HFFc6 (cell line): ENCODE measurements around the gene TAF4. TPM values are rescaled to one million over a fixed set of nuclear protein-coding genes. Genes with fewer than 3 reads are reported as not detected.

ENCODE experiments used
- DNase-seq: peaks from one replicate; pipeline ENCODE4 v3.0.0-alpha.2; 2018
- H3K27ac Mint-ChIP-seq: 2 replicates; pipeline ENCODE4 v1.8.0; 2020; ENCODE audit warnings: mild to moderate bottlenecking, mixed read lengths
- H3K27me3 Mint-ChIP-seq: 2 replicates; pipeline ENCODE4 v1.8.0; 2021; ENCODE audit warnings: mild to moderate bottlenecking, moderate library complexity, mixed read lengths; ENCODE audit not compliant: insufficient read depth
- H3K36me3 Mint-ChIP-seq: 2 replicates; pipeline ENCODE4 v1.8.0; 2021; ENCODE audit warnings: low read depth, mixed read lengths
- H3K4me1 Mint-ChIP-seq: 2 replicates; pipeline ENCODE4 v1.8.0; 2020; ENCODE audit warnings: low read depth, mixed read lengths
- H3K4me3 Mint-ChIP-seq: 2 replicates; pipeline ENCODE4 v1.8.0; 2020; ENCODE audit warnings: mild to moderate bottlenecking, moderate library complexity, mixed read lengths
- H3K9me3 Mint-ChIP-seq: 2 replicates; pipeline ENCODE4 v1.8.0; 2020; ENCODE audit warnings: mild to moderate bottlenecking, mixed read lengths
- total RNA-seq, 6 experiments: library from RNA; stranded (reverse); fragmentation: NEBNext Ultra II Directional; extraction: Animal tissue kit (Norgen Biotek cat#: 25700); gene quantifications; 2 replicates in 1 of 6; 3 replicates in 5 of 6; pipeline ENCODE4 v1.2.3, GENCODE V29; 2021
- TF ChIP-seq, protein P1 (sequence below): fragments of 200-600 bp; sonication (generic); IDR thresholded peaks from 2 replicates; pipeline ENCODE4 v1.5.0; 2021; ENCODE audit warnings: antibody characterized with exemption, mild to moderate bottlenecking

TAF4 gene
- total RNA-seq, 6 experiments from 2014 or later, result 9.4 to 11.7 (median 9.9) TPM

DNA sequence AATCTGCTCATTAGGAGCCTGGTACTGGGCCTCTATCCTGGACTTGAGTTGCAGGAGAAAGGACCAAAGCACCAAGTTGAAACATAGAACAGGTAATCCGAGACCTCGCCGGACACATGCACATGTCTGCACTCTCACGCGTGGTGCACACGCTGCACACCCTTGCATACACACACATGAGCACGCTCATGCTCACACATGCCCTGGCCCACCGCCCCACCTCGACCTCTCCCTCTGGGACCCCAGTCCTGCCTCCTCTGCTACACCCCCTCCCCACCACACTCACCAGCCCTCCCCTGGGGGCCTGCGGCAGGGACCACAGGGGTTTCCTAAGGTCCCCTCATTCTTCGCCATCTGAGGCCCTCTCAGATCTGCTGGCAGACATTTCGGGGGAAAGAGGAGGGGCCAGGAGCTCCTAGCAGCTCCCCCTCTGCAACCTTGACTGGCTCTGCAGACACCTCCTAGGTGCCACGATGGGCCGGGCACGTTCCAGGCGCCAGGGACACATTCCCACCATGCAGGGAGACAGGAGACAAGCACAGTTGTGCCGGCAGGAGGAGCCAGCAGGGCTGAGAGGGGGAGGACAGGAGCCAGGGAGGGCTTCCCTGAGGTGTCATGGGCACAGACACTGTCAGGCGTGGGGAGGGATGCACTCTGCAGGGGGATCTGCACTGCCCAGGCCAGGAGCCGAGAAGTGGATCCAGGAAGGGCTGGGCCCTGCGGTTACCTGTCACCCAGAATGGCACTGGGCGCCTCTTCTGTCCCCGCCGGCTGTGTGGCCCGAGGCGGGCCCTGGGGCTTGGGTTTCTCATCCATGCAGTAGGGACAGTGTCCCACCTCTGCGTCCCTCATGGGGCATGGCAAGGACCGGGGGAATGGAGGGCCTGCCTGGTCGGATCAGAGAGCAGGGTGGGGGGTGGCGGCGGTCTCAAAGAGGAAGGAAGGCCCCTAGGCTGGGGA is 31.0 kb upstream of the TAF4 start:
- TF ChIP-seq, protein P1, sequence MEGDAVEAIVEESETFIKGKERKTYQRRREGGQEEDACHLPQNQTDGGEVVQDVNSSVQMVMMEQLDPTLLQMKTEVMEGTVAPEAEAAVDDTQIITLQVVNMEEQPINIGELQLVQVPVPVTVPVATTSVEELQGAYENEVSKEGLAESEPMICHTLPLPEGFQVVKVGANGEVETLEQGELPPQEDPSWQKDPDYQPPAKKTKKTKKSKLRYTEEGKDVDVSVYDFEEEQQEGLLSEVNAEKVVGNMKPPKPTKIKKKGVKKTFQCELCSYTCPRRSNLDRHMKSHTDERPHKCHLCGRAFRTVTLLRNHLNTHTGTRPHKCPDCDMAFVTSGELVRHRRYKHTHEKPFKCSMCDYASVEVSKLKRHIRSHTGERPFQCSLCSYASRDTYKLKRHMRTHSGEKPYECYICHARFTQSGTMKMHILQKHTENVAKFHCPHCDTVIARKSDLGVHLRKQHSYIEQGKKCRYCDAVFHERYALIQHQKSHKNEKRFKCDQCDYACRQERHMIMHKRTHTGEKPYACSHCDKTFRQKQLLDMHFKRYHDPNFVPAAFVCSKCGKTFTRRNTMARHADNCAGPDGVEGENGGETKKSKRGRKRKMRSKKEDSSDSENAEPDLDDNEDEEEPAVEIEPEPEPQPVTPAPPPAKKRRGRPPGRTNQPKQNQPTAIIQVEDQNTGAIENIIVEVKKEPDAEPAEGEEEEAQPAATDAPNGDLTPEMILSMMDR, result no peak
- no peak overlapping the region for H3K4me3 Mint-ChIP-seq
- H3K27ac Mint-ChIP-seq, result no peak overlapping the region
- no peak for DNase-seq
- peaks cover 18% of the 10 kb centered on the region for H3K36me3 Mint-ChIP-seq
- no peaks in the 10 kb centered on the region for H3K4me1 Mint-ChIP-seq
- peaks cover 10% of the 10 kb centered on the region for H3K27me3 Mint-ChIP-seq
- H3K9me3 Mint-ChIP-seq, result peaks cover 24% of the 10 kb centered on the region

DNA sequence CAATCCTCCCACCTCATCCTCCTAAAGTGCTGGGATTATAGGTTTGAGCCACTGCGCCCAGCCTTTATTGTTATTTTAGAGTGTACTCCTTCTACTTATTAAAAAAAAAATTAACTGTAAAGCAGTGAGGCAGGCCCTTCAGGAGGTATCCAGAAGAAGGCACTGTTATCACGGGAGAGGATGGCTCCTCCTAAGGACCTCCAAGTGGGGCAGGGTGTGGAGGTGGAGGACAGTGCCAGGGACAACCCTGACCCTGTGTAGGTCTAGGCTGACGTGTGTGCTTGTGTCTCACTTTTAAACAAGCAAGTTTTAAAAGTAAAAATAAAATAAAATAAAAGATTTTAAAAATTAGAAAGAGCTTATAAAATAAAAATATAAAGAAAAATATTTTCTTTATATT is 23.7 kb upstream of the TAF4 start:
- no peak for DNase-seq
- Mint-ChIP-seq H3K27me3 (peaks cover 7% of the 10 kb centered on the region), H3K4me1 (no peaks in the 10 kb centered on the region), H3K4me3 (no peak overlapping the region), H3K27ac (no peak overlapping the region), H3K9me3 (peaks cover 10% of the 10 kb centered on the region), H3K36me3 (peaks cover 5% of the 10 kb centered on the region; the same call in 1 of the 2 replicates)
- TF ChIP-seq, protein P1, result no peak

DNA sequence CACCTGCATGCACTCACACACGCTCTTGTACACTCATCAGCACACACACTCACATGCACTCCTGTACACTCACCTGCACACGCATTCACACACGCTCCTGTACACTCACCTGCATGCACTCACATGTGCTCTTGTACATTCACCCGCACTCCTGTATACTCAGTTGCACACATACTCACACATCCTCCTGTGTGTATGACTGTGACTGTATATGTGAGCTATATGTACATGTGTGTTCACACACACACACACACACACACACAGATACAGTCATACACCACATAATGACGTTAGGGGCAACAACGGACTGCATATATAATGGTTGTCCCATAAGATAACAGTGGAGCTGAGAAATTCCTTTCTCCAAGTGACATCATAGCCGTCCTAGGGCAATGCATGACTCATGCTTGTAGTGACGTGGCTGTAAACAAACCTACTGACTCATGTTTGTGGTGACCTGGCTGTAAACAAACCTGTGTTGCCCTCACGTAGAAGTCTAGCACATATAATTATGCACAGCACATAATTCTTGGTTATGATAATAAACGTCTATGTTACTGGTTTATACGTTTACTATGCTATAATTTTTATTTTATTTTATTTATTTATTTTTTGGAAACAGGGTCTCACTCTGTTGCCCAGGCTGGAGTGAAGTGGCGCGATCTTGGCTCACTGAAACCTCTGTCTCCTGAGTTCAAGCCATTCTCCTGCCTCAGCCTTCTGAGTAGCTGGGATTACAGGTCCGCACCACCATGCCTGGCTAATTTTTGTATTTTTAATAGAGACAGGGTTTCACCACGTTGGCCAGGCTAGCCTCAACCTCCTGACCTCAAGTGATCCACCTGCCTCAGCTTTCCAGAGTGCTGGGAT is 22.8 kb upstream of the TAF4 start:
- peak; percentile 92 for DNase-seq

DNA sequence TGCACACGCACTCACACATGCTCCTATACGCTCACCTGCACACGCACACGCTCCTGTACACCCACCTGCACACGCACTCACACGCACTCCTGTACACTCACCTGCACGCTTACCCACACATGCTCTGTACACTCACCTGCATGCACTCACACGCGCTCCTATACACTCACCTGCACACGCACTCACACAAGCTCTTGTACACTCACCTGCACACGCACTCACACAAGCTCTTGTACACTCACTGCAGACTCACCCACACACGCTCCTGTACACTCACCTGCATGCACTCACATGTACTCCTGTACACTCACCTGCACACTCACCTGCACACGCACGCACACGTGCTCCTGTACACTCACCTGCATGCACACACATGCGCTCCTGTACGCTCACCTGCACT is 22.0 kb upstream of the TAF4 start:
- H3K4me1 Mint-ChIP-seq, result no peaks in the 10 kb centered on the region
- peaks cover 7% of the 10 kb centered on the region for H3K27me3 Mint-ChIP-seq
- H3K9me3 Mint-ChIP-seq, result peaks cover 10% of the 10 kb centered on the region
- H3K4me3 Mint-ChIP-seq, result no peak overlapping the region
- no peak for DNase-seq
- peaks cover 5% of the 10 kb centered on the region; the same call in 1 of the 2 replicates for H3K36me3 Mint-ChIP-seq
- H3K27ac Mint-ChIP-seq, result no peak overlapping the region
- TF ChIP-seq, protein P1, result no peak

More for the DNA sequence above, 22.8 kb upstream of the TAF4 start:
- Mint-ChIP-seq H3K9me3 (peaks cover 10% of the 10 kb centered on the region), H3K4me1 (no peaks in the 10 kb centered on the region), H3K27me3 (peaks cover 7% of the 10 kb centered on the region), H3K36me3 (peaks cover 5% of the 10 kb centered on the region; the same call in 1 of the 2 replicates), H3K4me3 (no peak overlapping the region), H3K27ac (no peak overlapping the region)
- TF ChIP-seq, protein P1, result no peak

DNA sequence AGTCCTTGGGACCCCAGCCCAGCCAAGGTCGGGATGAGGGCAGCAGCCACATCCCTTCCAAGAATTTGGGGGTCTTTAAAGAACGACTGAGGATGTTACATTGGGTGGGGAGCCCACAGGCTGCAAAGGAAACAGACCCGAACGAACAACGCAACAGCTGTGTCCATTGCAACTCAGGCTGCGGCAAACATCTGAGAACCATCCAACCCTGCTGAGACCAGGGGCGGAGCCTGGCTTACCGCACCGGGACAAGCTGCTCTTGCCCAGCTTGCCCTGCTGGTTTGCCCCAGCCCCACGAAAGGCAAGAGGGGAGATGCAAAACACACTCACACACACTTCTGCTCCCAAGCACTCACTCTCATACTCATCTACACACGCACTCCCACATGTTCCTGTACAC is 21.5 kb upstream of the TAF4 start:
- Mint-ChIP-seq H3K36me3 (peaks cover 5% of the 10 kb centered on the region; the same call in 1 of the 2 replicates), H3K9me3 (peaks cover 10% of the 10 kb centered on the region), H3K27me3 (peaks cover 7% of the 10 kb centered on the region), H3K4me3 (no peak overlapping the region), H3K27ac (no peak overlapping the region), H3K4me1 (no peaks in the 10 kb centered on the region)
- no peak for DNase-seq
- TF ChIP-seq, protein P1, result no peak
